Fibroblast of lung (primary cell): Measurements from ENCODE around the gene NFYC.

ENCODE experiments used
- EZH2 ChIP-seq: IDR thresholded peaks from 2 replicates; pipeline ENCODE4 v1.5.1; 2012; ENCODE audit warnings: low read length, control low read depth, mild to moderate bottlenecking; ENCODE audit errors: missing control alignments
- TF ChIP-seq, protein P1 (sequence below), 2 donors: IDR thresholded peaks in 1 of 2; conservative IDR thresholded peaks in 1 of 2; 1 replicate in 1 of 2; 2 replicates in 1 of 2; pipeline ENCODE4 v1.5.1; 2011 to 2012; ENCODE audit warnings: low read length in 2 of 2, control low read depth in 1 of 2, inconsistent platforms in 1 of 2, low read depth in 1 of 2, mild to moderate bottlenecking in 1 of 2

DNA sequence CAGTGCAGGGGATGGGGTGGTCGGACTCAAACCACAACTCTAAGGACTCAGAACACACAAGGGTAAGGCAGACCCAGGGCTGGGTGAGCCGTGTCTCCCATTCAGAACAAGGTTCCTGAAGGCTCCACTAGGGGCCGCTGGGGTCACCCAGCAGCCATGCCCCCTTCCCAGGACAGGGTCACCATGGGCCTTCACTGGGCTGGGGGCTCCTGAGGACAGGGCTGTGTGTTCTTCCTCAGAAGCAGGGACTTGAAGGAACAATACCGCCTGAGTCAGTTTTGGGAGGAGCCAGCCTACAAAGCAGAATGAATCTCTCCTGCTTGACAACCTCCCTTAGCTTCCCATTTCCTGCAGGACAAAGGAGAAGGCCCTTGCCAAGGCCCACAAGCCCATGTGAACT, 41.4 kb upstream of the NFYC start:
- TF ChIP-seq, protein P1, sequence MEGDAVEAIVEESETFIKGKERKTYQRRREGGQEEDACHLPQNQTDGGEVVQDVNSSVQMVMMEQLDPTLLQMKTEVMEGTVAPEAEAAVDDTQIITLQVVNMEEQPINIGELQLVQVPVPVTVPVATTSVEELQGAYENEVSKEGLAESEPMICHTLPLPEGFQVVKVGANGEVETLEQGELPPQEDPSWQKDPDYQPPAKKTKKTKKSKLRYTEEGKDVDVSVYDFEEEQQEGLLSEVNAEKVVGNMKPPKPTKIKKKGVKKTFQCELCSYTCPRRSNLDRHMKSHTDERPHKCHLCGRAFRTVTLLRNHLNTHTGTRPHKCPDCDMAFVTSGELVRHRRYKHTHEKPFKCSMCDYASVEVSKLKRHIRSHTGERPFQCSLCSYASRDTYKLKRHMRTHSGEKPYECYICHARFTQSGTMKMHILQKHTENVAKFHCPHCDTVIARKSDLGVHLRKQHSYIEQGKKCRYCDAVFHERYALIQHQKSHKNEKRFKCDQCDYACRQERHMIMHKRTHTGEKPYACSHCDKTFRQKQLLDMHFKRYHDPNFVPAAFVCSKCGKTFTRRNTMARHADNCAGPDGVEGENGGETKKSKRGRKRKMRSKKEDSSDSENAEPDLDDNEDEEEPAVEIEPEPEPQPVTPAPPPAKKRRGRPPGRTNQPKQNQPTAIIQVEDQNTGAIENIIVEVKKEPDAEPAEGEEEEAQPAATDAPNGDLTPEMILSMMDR (conservative IDR thresholded peaks at IDR 0.05 in 1 of 2, IDR thresholded peaks at IDR 0.05 in 1 of 2; ENCODE audit: low read depth in 1 of 2, low read length in 2 of 2) = peak in 1 of 2 donors; percentile 36
- TF ChIP-seq EZH2 = no peak
